ENCODE measurements around the gene RCVRN.
A peak's percentile ranks its signal among the peaks of the same experiment; 100 is the strongest.

RCVRN gene

GRCh38 chr17:9883451-9883850, 21.6 kb downstream of the RCVRN start:
- Histone ChIP-seq H3K4me3 (ENCODE audit: severe bottlenecking) (no peak overlapping the region), H3K27me3 (ENCODE audit: insufficient read depth, poor library complexity, severe bottlenecking) (no peaks in the 10 kb centered on the region), H3K9me3 (ENCODE audit: severe bottlenecking) (no peaks in the 10 kb centered on the region), H3K27ac (ENCODE audit: poor library complexity, severe bottlenecking) (no peak overlapping the region), H3K36me3 (ENCODE audit: low read depth) (no peaks in the 10 kb centered on the region), H3K4me1 (ENCODE audit: insufficient read depth, poor library complexity, severe bottlenecking) (peaks cover 22% of the 10 kb centered on the region)
- TF ChIP-seq CTCF (IDR thresholded peaks at IDR 0.05; ENCODE audit: poor library complexity, severe bottlenecking): no peak
- DNase-seq (ENCODE audit: low spot score): no peak
- ATAC-seq (ENCODE audit: low read depth): no peak

- Histone ChIP-seq H3K9me3 (ENCODE audit: severe bottlenecking) (no peaks in the 10 kb centered on the region), H3K27ac (ENCODE audit: poor library complexity, severe bottlenecking) (peak overlapping the region; percentile 48), H3K27me3 (ENCODE audit: insufficient read depth, poor library complexity, severe bottlenecking) (no peaks in the 10 kb centered on the region), H3K36me3 (ENCODE audit: low read depth) (no peaks in the 10 kb centered on the region), H3K4me3 (ENCODE audit: severe bottlenecking) (no peak overlapping the region), H3K4me1 (ENCODE audit: insufficient read depth, poor library complexity, severe bottlenecking) (peaks cover 22% of the 10 kb centered on the region)
- ATAC-seq (ENCODE audit: low read depth): peak; percentile 99
- no peak for TF ChIP-seq CTCF (IDR thresholded peaks at IDR 0.05; ENCODE audit: poor library complexity, severe bottlenecking)
- no peak for DNase-seq (ENCODE audit: low spot score)
Observed at GRCh38 chr17:9880582-9880999, 24.5 kb downstream of the RCVRN start.

- Histone ChIP-seq H3K36me3 (ENCODE audit: low read depth) (no peaks in the 10 kb centered on the region), H3K4me1 (ENCODE audit: insufficient read depth, poor library complexity, severe bottlenecking) (peaks cover 22% of the 10 kb centered on the region), H3K27me3 (ENCODE audit: insufficient read depth, poor library complexity, severe bottlenecking) (no peaks in the 10 kb centered on the region), H3K27ac (ENCODE audit: poor library complexity, severe bottlenecking) (no peak overlapping the region), H3K9me3 (ENCODE audit: severe bottlenecking) (no peaks in the 10 kb centered on the region), H3K4me3 (ENCODE audit: severe bottlenecking) (no peak overlapping the region)
- no peak for TF ChIP-seq CTCF (IDR thresholded peaks at IDR 0.05; ENCODE audit: poor library complexity, severe bottlenecking)
- no peak for DNase-seq (ENCODE audit: low spot score)
- peak; percentile 18; the same call in 1 of the 3 replicates for ATAC-seq (ENCODE audit: low read depth)
Observed at GRCh38 chr17:9878786-9879525, 26.1 kb downstream of the RCVRN start.

GRCh38 chr17:9878356-9878755, 26.7 kb downstream of the RCVRN start:
- H3K36me3 ChIP-seq (ENCODE audit: low read depth): no peaks in the 10 kb centered on the region
- no peak for DNase-seq (ENCODE audit: low spot score)
- H3K9me3 ChIP-seq (ENCODE audit: severe bottlenecking): no peaks in the 10 kb centered on the region
- H3K27ac ChIP-seq (ENCODE audit: poor library complexity, severe bottlenecking): no peak overlapping the region
- no peak for TF ChIP-seq CTCF (IDR thresholded peaks at IDR 0.05; ENCODE audit: poor library complexity, severe bottlenecking)
- no peak for ATAC-seq (ENCODE audit: low read depth)
- H3K4me1 ChIP-seq (ENCODE audit: insufficient read depth, poor library complexity, severe bottlenecking): peaks cover 22% of the 10 kb centered on the region
- H3K4me3 ChIP-seq (ENCODE audit: severe bottlenecking): no peak overlapping the region
- no peaks in the 10 kb centered on the region for H3K27me3 ChIP-seq (ENCODE audit: insufficient read depth, poor library complexity, severe bottlenecking)

GRCh38 chr17:9875441-9875840, 29.6 kb downstream of the RCVRN start:
- no peak for TF ChIP-seq CTCF (IDR thresholded peaks at IDR 0.05; ENCODE audit: poor library complexity, severe bottlenecking)
- H3K27me3 ChIP-seq (ENCODE audit: insufficient read depth, poor library complexity, severe bottlenecking): no peaks in the 10 kb centered on the region
- H3K9me3 ChIP-seq (ENCODE audit: severe bottlenecking): no peaks in the 10 kb centered on the region
- peaks cover 15% of the 10 kb centered on the region for H3K4me1 ChIP-seq (ENCODE audit: insufficient read depth, poor library complexity, severe bottlenecking)
- no peak overlapping the region for H3K27ac ChIP-seq (ENCODE audit: poor library complexity, severe bottlenecking)
- DNase-seq (ENCODE audit: low spot score): no peak
- peak; percentile 56; the same call in 2 of the 3 replicates for ATAC-seq (ENCODE audit: low read depth)
- H3K36me3 ChIP-seq (ENCODE audit: low read depth): no peaks in the 10 kb centered on the region
- no peak overlapping the region for H3K4me3 ChIP-seq (ENCODE audit: severe bottlenecking)

All from RWPE2 (cell line).